HL-60 (cell line): ENCODE data around the gene FCGR3B.
"Not testable (repeated sequence)": the region's sequence is repeated elsewhere in the genome, so short reads cannot be mapped to it uniquely, and the experiment has no call there.

Experiments
- DNase-seq, 2 experiments: peaks; one replicate each; pipeline ENCODE4 v3.0.0-alpha.2; 2010 to 2020; ENCODE audit warnings: low read depth in 1 of 2, low spot score in 1 of 2
- H3K27ac ChIP-seq: fragments of 250-450 bp; sonication (Bioruptor Pico); replicated peaks from 2 replicates; pipeline ENCODE4 v1.5.1; 2020; ENCODE audit warnings: mild to moderate bottlenecking, moderate library complexity
- H3K27me3 ChIP-seq: fragments of 250-450 bp; sonication (Bioruptor Pico); 2 replicates; pipeline ENCODE4 v1.5.1; 2021; ENCODE audit warnings: mild to moderate bottlenecking, moderate library complexity; ENCODE audit not compliant: insufficient read depth, poor library complexity, severe bottlenecking
- H3K4me3 ChIP-seq: replicated peaks from 2 replicates; pipeline ENCODE4 v1.5.1; 2011; ENCODE audit warnings: mild to moderate bottlenecking, control low read depth, low read length; ENCODE audit not compliant: insufficient read depth
- SPI1 ChIP-seq: IDR thresholded peaks from 2 replicates; pipeline ENCODE4 v1.6.1; 2012; ENCODE audit warnings: low read depth, mild to moderate bottlenecking, borderline replicate concordance

FCGR3B gene

DNA sequence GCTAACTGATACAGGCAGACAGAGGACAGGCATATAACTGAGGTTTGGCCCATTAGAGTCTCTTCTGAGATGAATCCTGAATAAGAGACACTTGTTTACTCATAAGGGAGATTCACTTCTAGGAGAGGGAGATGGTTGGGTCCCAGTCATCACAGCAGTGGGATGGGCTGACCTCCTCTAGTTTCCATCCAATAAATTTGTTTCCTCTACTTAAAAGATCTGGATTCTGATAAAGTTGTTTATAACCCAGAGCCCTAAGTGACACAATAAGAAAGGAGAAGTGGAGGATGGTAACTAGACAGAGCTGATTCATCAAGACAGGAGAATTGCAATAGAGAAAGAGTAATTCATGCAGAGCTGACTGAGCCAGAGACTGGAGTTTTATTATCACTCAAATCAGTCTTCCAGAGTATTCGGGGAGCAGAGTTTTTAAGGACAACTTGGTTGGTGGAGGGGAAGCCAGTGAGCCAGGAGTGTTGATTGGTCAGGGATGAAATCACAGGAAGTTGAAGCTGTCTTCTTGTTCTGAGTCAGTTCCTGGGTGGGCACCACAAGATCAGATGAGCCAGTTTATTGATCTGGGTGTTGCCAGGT lies 5.3 kb upstream of the FCGR3B start:
- not testable (repeated sequence) for H3K4me3 ChIP-seq, H3K27me3 ChIP-seq
- peak overlapping the region; percentile 65 for H3K27ac ChIP-seq
- peak in 1 of 2 experiments; percentile 19 for DNase-seq
- peak; percentile 76 for TF ChIP-seq SPI1

DNA sequence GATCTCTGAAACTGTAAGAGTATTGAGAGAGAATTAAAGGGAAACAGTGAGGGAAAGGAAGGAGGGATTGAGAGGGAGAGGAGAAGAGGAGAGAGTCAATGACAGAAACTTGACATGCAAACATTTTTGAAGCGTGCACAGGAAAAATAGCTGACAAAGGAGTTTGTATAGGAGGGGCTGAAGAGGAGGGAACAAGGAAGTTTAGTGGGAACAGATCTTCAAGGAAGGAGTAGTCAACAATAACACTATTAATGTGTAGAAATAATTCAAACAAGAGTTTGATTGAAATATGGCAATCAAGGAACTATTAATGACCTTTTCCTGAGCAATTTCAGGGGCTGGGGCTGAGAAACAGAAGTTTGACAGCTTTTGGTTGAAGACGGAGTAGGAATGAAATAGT lies 4.0 kb upstream of the FCGR3B start:
- not testable (repeated sequence) for H3K27me3 ChIP-seq, DNase-seq, H3K4me3 ChIP-seq
- peak overlapping the region; percentile 65 for H3K27ac ChIP-seq

DNA sequence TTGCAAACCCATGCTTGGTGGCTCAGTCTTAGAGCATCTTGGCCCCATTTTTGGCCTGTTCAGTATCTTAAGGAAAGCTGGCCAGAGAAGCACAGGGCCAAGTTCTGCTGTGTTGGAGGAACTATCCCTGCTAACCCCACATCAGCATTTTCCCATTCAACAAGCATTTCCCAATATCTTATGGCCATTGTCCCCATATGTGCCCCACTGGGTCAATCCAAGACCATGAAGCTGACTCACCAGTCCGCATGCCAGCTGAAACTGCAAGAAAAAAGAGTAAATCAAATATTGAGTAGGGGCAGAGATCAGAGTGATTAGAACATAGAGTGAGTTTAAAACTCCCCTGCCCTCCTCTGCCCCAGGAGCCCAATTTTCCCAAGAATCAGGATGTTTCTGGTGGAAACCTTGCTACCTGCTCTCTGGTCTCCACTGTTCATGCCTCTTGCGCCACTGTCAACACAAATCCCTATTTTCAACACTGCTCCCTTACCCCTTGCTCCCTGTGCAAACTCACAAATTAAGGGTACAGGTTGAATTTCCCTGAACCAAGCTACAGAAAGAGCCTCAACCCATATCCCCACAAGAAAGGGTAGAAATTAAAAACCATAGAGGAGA lies 741 bp downstream of the FCGR3B start:
- not testable (repeated sequence) for H3K27ac ChIP-seq, H3K4me3 ChIP-seq, H3K27me3 ChIP-seq, DNase-seq

DNA sequence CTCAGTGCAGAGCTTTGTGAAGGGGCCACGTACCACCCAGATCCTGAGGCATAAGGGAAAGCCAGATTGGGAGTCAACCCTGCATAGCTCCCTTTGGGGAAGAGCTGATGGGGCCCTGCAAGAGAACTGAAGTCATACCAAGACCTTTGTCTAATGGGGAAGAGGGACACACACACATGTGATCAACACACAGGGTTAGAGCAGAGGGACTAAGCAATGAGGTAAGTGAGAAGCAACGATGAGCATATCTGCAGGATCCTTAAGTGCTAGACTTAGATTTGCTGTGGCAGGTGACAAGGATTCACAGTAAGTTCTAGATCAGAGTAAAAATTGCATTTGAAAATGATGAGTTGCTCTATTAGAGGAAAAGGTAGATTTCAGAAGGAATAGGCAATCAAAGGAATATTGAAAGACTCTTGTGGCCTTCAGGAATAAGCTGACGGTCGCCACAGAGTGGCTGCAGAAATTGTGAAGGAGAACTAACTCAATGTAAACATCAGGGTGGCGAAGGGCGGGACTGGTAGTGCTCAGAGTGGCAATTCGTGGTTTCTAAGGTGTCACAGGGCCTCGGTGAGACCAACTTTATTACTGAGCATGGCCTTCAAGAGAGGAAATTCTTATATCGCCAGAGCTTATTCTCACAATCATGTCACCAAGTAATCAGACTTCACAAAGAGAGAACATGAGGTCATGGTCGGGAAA lies 4.4 kb downstream of the FCGR3B start:
- peak overlapping the region; percentile 51 for H3K27ac ChIP-seq
- H3K27me3 ChIP-seq, H3K4me3 ChIP-seq: not testable (repeated sequence)
- peak in 1 of 2 experiments; percentile 53 for DNase-seq

DNA sequence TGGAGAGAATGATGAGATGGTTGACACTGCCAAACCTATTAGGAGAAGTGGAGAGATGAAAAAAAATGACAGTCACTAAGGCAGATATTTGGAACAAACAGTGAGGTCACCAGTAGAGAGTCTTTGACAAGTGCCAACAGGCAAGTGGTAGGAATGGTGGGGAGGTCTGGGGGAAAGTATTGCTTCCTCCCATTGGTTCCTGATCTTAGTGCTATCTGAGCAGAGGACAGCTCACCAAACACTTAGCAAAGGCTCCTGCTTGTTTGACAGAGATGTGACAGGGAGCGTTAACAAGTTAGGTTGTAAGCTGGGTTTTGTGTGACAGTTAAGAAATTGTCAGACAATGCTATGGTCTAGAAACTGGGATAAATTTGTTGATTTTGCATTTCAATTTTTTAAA lies 6.4 kb downstream of the FCGR3B start:
- H3K27me3 ChIP-seq, H3K4me3 ChIP-seq, DNase-seq, H3K27ac ChIP-seq: not testable (repeated sequence)

DNA sequence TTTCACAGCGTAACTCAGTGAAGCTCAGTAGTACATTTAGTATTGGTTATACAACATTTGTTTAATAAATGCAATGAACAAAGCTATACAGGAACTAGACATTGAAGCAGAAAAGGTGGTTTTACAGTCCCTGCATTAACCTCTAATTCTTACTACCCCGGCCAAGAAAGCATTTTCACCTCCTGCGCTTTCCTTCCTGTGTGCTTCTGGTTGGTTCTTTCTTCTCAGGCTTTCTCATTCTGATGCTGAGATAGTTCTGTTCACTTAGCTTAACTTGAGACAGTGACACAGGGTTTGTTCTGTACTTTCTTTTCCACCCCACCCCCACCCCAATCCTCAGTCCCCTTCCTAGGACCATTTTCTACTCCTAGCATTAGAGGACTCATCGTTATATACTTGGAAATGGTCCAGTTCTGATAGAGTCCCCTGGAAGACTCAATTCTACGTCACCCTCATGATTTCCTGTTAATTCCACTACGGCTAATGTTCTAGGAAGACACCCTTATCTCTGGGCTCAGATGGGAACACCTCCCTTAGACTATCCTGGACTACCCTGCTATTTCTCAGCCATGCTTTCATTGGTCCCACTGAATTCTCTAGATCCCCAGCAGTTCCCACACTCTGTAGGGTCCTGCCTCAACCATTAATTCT lies 7.5 kb downstream of the FCGR3B start:
- H3K4me3 ChIP-seq, H3K27me3 ChIP-seq, DNase-seq, H3K27ac ChIP-seq: not testable (repeated sequence)

DNA sequence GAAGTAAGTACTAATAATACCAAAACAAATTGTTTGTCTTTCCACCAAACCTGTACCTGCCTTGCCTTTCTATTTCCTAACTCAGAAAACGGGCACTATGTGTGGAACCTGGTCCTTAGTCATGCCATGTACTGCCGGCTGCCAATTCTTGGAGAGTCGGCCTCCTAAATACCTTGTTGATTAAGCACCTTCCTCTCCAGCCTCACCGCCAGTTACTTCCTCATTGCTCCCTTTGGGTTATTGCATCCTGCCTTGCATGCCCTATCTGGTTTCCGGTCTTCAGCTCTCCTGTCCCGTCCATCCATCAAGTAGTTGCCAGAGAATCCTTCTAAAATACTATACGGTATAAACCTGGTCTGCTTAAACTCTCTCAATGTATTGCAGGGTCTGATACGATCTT lies 8.9 kb downstream of the FCGR3B start:
- peak in 1 of 2 experiments; percentile 68 for DNase-seq
- Histone ChIP-seq H3K27ac (peak overlapping the region; percentile 33), H3K4me3 (peak overlapping the region; percentile 45)
- H3K27me3 ChIP-seq, result not testable (repeated sequence)

DNA sequence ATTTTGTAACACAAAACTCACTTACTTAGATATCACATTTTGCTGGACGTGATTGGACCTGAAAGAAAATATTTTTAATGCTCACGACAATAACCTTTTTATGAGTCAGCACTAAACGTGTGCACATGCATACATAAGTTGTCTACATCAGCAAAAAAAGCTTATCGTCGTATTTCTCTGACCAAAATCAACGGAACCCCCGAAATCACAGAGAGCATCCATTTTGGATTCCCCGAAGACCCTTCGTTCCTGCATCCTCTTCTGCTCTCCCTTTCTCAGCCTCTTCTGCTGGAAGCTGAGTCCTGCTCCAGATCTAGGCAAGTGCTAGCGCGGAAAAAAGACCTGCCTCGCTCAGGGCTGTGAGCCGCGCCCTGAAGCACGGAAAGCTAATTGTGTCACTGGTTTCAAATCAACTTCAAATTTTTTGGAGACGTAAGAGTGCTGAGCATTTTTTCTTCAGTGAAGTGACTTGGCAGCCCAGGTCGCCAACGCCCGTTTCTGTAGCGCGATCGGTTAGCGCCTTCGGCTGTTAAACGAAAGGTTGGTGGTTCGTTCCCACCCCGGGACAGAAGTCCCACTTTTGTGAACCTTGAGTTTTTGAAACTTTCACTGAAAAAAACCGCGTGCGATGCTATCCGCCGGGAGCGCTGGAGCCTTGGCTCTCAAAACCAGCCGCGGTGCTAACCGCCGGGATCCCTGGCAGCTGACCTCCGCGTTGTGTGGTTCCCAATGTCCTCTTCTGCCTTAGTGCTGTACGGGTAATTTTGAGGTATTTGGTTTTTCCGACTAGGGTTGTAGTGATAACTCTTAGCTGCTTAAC lies 9.6 kb downstream of the FCGR3B start:
- H3K27me3 ChIP-seq, result not testable (repeated sequence)
- peak in 1 of 2 experiments; percentile 62 for DNase-seq
- H3K27ac ChIP-seq, result peak overlapping the region; percentile 33
- H3K4me3 ChIP-seq, result peak overlapping the region; percentile 45

DNA sequence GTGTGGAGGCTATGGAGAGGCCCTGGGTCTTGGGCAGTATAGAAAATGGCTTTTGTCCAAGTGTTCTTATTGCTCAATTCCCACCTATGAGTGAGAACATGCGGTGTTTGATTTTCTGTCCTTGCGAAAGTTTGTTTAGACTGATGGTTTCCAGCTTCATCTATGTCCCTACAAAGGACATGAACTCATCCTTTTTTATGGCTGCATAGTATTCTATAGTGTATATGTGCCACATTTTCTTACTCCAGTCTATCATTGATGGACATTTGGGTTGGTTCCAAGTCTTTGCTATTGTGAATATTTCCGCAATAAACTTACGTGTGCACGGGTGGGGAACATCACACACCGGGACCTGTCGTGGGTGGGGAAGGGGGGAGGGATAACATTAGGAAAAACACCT lies 10.6 kb downstream of the FCGR3B start:
- H3K4me3 ChIP-seq, H3K27ac ChIP-seq, H3K27me3 ChIP-seq, DNase-seq: not testable (repeated sequence)

DNA sequence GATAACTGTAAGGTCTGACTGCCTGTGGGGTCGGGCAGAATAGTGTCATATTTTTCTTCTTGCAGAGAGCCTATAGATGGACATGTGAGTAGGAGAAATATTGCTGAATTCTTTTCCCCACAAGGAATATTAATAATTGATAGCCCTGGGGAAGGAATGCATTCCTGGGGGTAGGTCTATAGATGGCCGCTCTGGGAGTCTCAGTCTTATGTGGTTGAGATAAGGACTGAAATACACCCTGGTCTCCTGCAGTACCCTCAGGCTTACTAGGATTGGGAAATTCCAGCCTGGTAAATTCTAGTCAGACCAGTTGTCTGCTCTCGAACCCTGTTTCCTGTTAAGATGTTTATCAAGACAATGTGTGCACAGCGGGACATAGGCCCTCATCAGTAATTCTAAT lies 12.5 kb downstream of the FCGR3B start:
- DNase-seq, H3K4me3 ChIP-seq, H3K27me3 ChIP-seq, H3K27ac ChIP-seq: not testable (repeated sequence)

DNA sequence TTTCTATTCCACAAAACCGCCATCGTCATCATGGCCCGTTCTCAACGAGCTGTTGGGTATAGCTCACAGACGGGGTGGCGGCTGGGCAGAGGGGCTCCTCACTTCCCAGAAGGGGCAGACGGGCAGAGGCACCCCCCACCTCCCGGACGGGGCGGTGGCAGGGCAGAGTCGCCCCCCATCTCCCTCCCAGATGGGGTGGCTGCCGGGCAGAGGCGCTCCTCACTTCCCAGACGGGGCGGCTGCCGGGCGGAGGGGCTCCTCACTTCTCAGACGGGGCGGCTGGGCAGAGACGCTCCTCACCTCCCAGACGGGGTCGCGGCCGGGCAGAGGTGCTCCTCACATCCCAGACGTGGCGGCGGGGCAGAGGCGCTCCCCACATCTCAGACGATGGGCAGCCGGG lies 14.6 kb downstream of the FCGR3B start:
- H3K27me3 ChIP-seq, H3K4me3 ChIP-seq, H3K27ac ChIP-seq, DNase-seq: not testable (repeated sequence)

DNA sequence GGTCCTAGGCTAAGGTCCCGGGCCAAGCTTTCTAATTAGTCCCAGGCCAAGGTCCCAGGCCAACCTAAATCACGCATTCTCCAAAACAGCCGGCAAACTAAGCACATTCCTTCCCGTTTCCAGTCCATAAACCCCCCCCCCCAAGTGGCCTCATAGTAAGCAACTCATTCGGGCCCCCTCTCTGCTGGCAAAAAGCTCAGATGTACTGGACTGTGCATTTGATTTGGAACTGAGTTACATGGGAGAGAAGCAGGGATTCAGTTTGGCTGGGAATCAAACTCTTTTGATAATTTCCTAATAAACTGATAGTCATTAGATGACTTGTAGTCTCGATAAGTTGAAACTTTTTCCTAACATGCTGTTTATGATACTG lies 17.8 kb downstream of the FCGR3B start:
- H3K4me3 ChIP-seq, H3K27me3 ChIP-seq, DNase-seq: not testable (repeated sequence)
- H3K27ac ChIP-seq, result peak overlapping the region; percentile 64

DNA sequence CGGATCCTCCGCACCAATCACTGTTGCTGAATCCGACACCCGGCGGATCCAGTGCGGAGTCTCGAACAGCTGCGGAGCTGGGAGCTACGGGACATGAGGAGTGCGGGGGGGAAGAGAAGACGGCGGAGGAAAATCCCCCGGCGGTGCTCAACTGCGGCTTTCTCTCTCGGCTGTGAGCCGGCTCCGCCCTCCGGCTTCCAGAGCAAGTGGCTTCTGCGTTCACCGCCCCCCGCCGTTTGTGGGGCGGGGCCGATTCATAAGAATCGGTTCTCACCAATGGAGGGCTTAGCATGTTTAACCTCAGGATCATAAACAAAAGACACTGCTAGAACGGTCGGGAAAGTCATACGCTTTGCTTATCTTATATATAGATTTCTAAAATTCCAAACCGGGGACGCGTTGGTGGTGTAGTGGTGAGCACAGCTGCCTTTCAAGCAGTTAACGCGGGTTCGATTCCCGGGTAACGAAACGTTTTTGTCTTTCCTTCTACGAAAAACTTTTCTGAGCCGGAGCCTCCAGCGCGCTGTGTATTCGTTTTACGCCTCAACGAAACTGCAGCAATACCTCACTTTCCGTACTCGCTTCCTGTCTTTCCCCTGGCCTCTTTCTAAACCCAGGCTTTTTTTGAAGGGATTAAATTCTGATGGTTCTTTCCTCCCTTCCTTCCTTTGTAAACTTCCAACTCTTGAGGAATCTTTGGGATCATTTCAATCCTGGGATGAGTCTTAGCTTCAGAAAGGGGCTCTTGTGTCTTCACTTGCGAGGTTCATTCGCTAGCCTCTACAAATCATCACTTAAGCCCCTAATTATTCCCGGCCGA lies 18.4 kb downstream of the FCGR3B start:
- peak overlapping the region; percentile 64 for H3K27ac ChIP-seq
- peak in 1 of 2 experiments; percentile 91 for DNase-seq
- peak overlapping the region; percentile 32 for H3K4me3 ChIP-seq
- not testable (repeated sequence) for H3K27me3 ChIP-seq
